A549 (cell line): ENCODE measurements around the gene PDXK.

ENCODE experiments used
- BHLHE40 ChIP-seq: IDR thresholded peaks from 2 replicates; pipeline ENCODE4 v1.6.1; 2012; ENCODE audit warnings: low read depth, low read length, inconsistent platforms
- CBX2 ChIP-seq: fragments of 200-600 bp; sonication (generic); IDR thresholded peaks from 2 replicates; pipeline ENCODE4 v1.6.1; 2016; ENCODE audit warnings: low read depth, mild to moderate bottlenecking, borderline replicate concordance
- CBX8 ChIP-seq: fragments of 200-600 bp; sonication (generic); IDR thresholded peaks from 2 replicates; pipeline ENCODE4 v1.6.1; 2016
- CEBPB ChIP-seq, 2 experiments: fragments of >200 bp in 1 of 2; sonication (Bioruptor Twin) in 1 of 2; formaldehyde crosslinking in 1 of 2; IDR thresholded peaks; 2 replicates each; pipeline ENCODE4 v1.6.1; 2012 to 2016
- MAZ ChIP-seq: fragments of 150-350 bp; IDR thresholded peaks from 2 replicates; pipeline ENCODE4 v1.6.1; 2014; ENCODE audit warnings: antibody characterized with exemption, low read depth, low read length, borderline replicate concordance
- NPAS2 ChIP-seq: fragments of 250-450 bp; sonication (Bioruptor Pico); IDR thresholded peaks from 2 replicates; pipeline ENCODE4 v1.8.0; 2022; ENCODE audit warnings: mild to moderate bottlenecking, moderate library complexity, borderline replicate concordance
- POLR2A ChIP-seq: IDR thresholded peaks from 2 replicates; pipeline ENCODE4 v1.6.1; 2012; ENCODE audit warnings: mild to moderate bottlenecking, low read length
- RAD21 ChIP-seq, 2 experiments: fragments of >200 bp in 1 of 2; sonication (Bioruptor Twin) in 1 of 2; formaldehyde crosslinking in 1 of 2; IDR thresholded peaks in 1 of 2; conservative IDR thresholded peaks in 1 of 2; 2 replicates in 1 of 2; 3 replicates in 1 of 2; pipeline ENCODE4 v1.6.1; 2012 to 2018; ENCODE audit warnings: inconsistent platforms in 1 of 2
- RCOR1 ChIP-seq: fragments of 150-350 bp; IDR thresholded peaks from 2 replicates; pipeline ENCODE4 v1.6.1; 2014; ENCODE audit warnings: antibody characterized with exemption, low read length, low read depth
- TF ChIP-seq, protein P1 (sequence below): fragments of >200 bp; sonication (Bioruptor Twin); formaldehyde crosslinking; IDR thresholded peaks from 3 replicates; pipeline ENCODE4 v1.5.1; 2016

DNA sequence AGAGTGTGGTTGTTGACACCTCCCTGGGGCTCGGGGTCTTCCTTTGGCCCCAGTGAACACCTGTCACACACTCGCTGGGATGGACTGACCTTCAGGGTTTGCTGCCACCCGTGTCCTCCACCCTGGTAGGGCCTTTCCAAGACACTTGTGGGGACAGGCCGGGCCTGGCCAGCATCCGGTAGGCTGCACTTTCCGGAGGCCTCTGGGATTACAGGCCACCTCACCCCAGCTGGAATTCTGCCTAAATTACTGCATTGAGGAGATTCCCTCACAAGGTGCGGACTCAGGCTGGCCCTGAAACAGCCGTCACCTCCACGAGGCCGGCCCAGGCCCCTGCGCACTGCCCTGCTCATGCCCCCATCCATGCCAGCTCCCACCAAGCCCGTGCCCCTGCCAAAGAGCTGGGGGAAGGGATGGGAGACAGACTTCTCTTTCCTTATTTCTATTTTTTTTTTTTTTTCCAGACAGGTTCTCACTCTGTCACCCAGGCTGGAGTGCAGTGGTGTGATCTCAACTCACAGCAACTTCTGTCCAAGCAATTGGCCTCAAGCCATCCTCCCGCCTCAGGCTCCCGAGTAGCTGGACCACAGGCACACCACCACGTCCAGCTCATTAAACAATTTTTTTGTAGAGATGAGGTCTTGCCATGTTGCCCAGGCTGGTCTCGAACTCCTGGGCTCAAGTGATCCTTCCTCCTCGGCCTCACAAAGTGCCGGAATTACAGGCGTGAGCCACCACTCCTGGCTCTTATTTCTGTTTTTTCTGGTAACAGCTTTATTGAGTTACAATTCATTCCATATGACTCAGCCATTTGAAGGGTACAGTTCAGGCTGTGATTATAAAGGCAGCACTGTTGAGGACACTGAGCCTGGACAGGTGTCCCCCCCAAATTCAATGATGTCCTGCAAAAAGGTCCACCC is 45.9 kb downstream of the PDXK start:
- TF ChIP-seq, protein P1, sequence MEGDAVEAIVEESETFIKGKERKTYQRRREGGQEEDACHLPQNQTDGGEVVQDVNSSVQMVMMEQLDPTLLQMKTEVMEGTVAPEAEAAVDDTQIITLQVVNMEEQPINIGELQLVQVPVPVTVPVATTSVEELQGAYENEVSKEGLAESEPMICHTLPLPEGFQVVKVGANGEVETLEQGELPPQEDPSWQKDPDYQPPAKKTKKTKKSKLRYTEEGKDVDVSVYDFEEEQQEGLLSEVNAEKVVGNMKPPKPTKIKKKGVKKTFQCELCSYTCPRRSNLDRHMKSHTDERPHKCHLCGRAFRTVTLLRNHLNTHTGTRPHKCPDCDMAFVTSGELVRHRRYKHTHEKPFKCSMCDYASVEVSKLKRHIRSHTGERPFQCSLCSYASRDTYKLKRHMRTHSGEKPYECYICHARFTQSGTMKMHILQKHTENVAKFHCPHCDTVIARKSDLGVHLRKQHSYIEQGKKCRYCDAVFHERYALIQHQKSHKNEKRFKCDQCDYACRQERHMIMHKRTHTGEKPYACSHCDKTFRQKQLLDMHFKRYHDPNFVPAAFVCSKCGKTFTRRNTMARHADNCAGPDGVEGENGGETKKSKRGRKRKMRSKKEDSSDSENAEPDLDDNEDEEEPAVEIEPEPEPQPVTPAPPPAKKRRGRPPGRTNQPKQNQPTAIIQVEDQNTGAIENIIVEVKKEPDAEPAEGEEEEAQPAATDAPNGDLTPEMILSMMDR, result no peak
- no peak for TF ChIP-seq CEBPB (IDR thresholded peaks at IDR 0.05)
- no peak for TF ChIP-seq MAZ
- no peak for TF ChIP-seq POLR2A
- TF ChIP-seq RCOR1, result no peak
- TF ChIP-seq CBX8, result no peak
- TF ChIP-seq NPAS2 (CRISPR knock-in tag), result no peak
- TF ChIP-seq CBX2, result no peak
- no peak for TF ChIP-seq BHLHE40
- TF ChIP-seq RAD21 (conservative IDR thresholded peaks at IDR 0.05 in 1 of 2, IDR thresholded peaks at IDR 0.05 in 1 of 2), result no peak
